Activated CD8-positive, alpha-beta memory T cell treated with anti-CD3 and anti-CD28 coated beads for 36 hours (primary cell): ENCODE results near the gene DPM2. TPM values are rescaled to one million over a fixed set of nuclear protein-coding genes. Genes with fewer than 3 reads are reported as not detected.

Experiments
- CTCF ChIA-PET: fragments of 350-600 bp; sonication (Branson Sonifier 250); formaldehyde crosslinking; loops from one replicate; lab custom pipeline; 2021; ENCODE audit warnings: antibody characterized with exemption; lab: Charles Lee
- POLR2A ChIA-PET: fragments of 350-600 bp; sonication (Branson Sonifier 250); formaldehyde crosslinking; loops from one replicate; lab custom pipeline; 2021; ENCODE audit warnings: antibody characterized with exemption; lab: Charles Lee
- total RNA-seq, 2 experiments: library from RNA; stranded (reverse); gene quantifications; one replicate each; pipeline ENCODE4 v1.2.3, GENCODE V29; 2021

DPM2 gene
- total RNA-seq, 2 experiments from 2014 or later: 74.8 to 76.5 TPM

- POLR2A ChIA-PET: interaction anchor here (1.1 kb wide), 1 partner anchor 8 kb away, joined by 3 read pairs; no protein-coding TSS in a partner anchor
- CTCF ChIA-PET: interaction anchor here (1.0 to 1.5 kb wide), 3 partner anchors 8 to 71 kb away, joined by 3 to 6 read pairs (median 3); no protein-coding TSS in a partner anchor
Observed at GRCh38 chr9:127963359-127964064, 25.9 kb upstream of the DPM2 start.

- CTCF ChIA-PET: interaction anchor here (1.0 to 1.5 kb wide), 4 partner anchors 8 to 71 kb away, joined by 3 to 6 read pairs (median 3); no protein-coding TSS in a partner anchor
- POLR2A ChIA-PET: no interaction called here
Observed at GRCh38 chr9:127963041-127963358, 25.3 kb upstream of the DPM2 start.

GRCh38 chr9:127962278-127962677, 24.6 kb upstream of the DPM2 start:
- ChIA-PET POLR2A (no interaction called here), CTCF (interaction anchor here (1.1 to 2.4 kb wide), 5 partner anchors 9 to 72 kb away, joined by 3 to 12 read pairs (median 3); no protein-coding TSS in a partner anchor)

- CTCF ChIA-PET: interaction anchor here (1.1 to 2.4 kb wide), 4 partner anchors 9 to 18 kb away, joined by 3 to 12 read pairs (median 4); no protein-coding TSS in a partner anchor
- POLR2A ChIA-PET: no interaction called here
Observed at GRCh38 chr9:127961613-127962155, 24.0 kb upstream of the DPM2 start.

- POLR2A ChIA-PET: interaction anchor here (1.1 kb wide), 1 partner anchor 19 kb away, joined by 4 read pairs; the partner anchor contains the start of gene EEIG1
- CTCF ChIA-PET: interaction anchor here (1.1 to 2.4 kb wide), 3 partner anchors 9 to 17 kb away, joined by 3 to 12 read pairs (median 4); no protein-coding TSS in a partner anchor
Observed at GRCh38 chr9:127961155-127961490, 23.5 kb upstream of the DPM2 start.

- CTCF ChIA-PET: interaction anchor here (1.2 to 2.4 kb wide), 2 partner anchors 10 to 17 kb away, joined by 4 to 12 read pairs; no protein-coding TSS in a partner anchor
- POLR2A ChIA-PET: interaction anchor here (0.5 to 1.1 kb wide), 2 partner anchors 20 to 301 kb away, joined by 3 to 4 read pairs; partner anchors contain the start of gene EEIG1
Observed at GRCh38 chr9:127960410-127961154, 22.9 kb upstream of the DPM2 start.

- POLR2A ChIA-PET: interaction anchor here (1.1 kb wide), 1 partner anchor 20 kb away, joined by 4 read pairs; the partner anchor contains the start of gene EEIG1
- CTCF ChIA-PET: interaction anchor here (0.6 to 2.0 kb wide), 2 partner anchors 18 to 86 kb away, joined by 4 to 10 read pairs; no protein-coding TSS in a partner anchor
Observed at GRCh38 chr9:127959841-127960409, 22.3 kb upstream of the DPM2 start.

- POLR2A ChIA-PET: no interaction called here
- CTCF ChIA-PET: interaction anchor here (0.6 to 2.0 kb wide), 3 partner anchors 15 to 87 kb away, joined by 3 to 10 read pairs (median 4); no protein-coding TSS in a partner anchor
Observed at GRCh38 chr9:127959398-127959797, 21.7 kb upstream of the DPM2 start.

- CTCF ChIA-PET: interaction anchor here (0.9 to 2.0 kb wide), 5 partner anchors 15 to 76 kb away, joined by 3 to 10 read pairs (median 3); no protein-coding TSS in a partner anchor
- POLR2A ChIA-PET: no interaction called here
Observed at GRCh38 chr9:127958728-127959127, 21.1 kb upstream of the DPM2 start.

- ChIA-PET POLR2A (interaction anchor here (0.5 to 1.4 kb wide), 6 partner anchors 8 to 164 kb away, joined by 3 to 7 read pairs (median 4); no protein-coding TSS in a partner anchor), CTCF (interaction anchor here (0.6 to 5.8 kb wide), 13 partner anchors 8 to 221 kb away, joined by 3 to 66 read pairs (median 3); partner anchors contain the start of gene TOR2A)
Observed at GRCh38 chr9:127955294-127956015, 17.8 kb upstream of the DPM2 start.

GRCh38 chr9:127954831-127955293, 17.2 kb upstream of the DPM2 start:
- ChIA-PET POLR2A (interaction anchor here (0.5 to 1.4 kb wide), 6 partner anchors 9 to 163 kb away, joined by 3 to 8 read pairs (median 4); no protein-coding TSS in a partner anchor), CTCF (interaction anchor here (0.9 to 5.8 kb wide), 11 partner anchors 9 to 220 kb away, joined by 3 to 66 read pairs (median 4); partner anchors contain the start of gene TOR2A)

- CTCF ChIA-PET: interaction anchor here (0.7 to 5.8 kb wide), 9 partner anchors 9 to 81 kb away, joined by 3 to 66 read pairs (median 7); no protein-coding TSS in a partner anchor
- POLR2A ChIA-PET: interaction anchor here (0.6 to 1.0 kb wide), 2 partner anchors 77 to 116 kb away, joined by 4 to 8 read pairs; no protein-coding TSS in a partner anchor
Observed at GRCh38 chr9:127953768-127954505, 16.3 kb upstream of the DPM2 start.

GRCh38 chr9:127953154-127953553, 15.5 kb upstream of the DPM2 start:
- POLR2A ChIA-PET: no interaction called here
- CTCF ChIA-PET: interaction anchor here (0.7 to 5.8 kb wide), 5 partner anchors 10 to 81 kb away, joined by 3 to 66 read pairs (median 50); no protein-coding TSS in a partner anchor

GRCh38 chr9:127950513-127951289, 13.0 kb upstream of the DPM2 start:
- POLR2A ChIA-PET: interaction anchor here (1.4 kb wide), 1 partner anchor 20 kb away, joined by 7 read pairs; no protein-coding TSS in a partner anchor
- CTCF ChIA-PET: interaction anchor here (3.3 to 5.8 kb wide), 2 partner anchors 8 to 85 kb away, joined by 19 to 66 read pairs; no protein-coding TSS in a partner anchor

- ChIA-PET POLR2A (no interaction called here), CTCF (interaction anchor here (0.8 to 3.3 kb wide), 5 partner anchors 17 to 183 kb away, joined by 3 to 19 read pairs (median 3); no protein-coding TSS in a partner anchor)
Observed at GRCh38 chr9:127949827-127950512, 12.3 kb upstream of the DPM2 start.
